Measurements from ENCODE around the gene CLDN2.

- TF ChIP-seq CTCF (tag by site-specific recombination; IDR thresholded peaks at IDR 0.05) = no peak
- TF ChIP-seq ZFP3 (tag by site-specific recombination; IDR thresholded peaks at IDR 0.05; ENCODE audit: low read depth) = no peak
- TF ChIP-seq ZNF48 (tag by site-specific recombination; IDR thresholded peaks at IDR 0.05) = no peak
- no peak for TF ChIP-seq ZNF175 (tag by site-specific recombination; IDR thresholded peaks at IDR 0.05)
- TF ChIP-seq, protein P1, sequence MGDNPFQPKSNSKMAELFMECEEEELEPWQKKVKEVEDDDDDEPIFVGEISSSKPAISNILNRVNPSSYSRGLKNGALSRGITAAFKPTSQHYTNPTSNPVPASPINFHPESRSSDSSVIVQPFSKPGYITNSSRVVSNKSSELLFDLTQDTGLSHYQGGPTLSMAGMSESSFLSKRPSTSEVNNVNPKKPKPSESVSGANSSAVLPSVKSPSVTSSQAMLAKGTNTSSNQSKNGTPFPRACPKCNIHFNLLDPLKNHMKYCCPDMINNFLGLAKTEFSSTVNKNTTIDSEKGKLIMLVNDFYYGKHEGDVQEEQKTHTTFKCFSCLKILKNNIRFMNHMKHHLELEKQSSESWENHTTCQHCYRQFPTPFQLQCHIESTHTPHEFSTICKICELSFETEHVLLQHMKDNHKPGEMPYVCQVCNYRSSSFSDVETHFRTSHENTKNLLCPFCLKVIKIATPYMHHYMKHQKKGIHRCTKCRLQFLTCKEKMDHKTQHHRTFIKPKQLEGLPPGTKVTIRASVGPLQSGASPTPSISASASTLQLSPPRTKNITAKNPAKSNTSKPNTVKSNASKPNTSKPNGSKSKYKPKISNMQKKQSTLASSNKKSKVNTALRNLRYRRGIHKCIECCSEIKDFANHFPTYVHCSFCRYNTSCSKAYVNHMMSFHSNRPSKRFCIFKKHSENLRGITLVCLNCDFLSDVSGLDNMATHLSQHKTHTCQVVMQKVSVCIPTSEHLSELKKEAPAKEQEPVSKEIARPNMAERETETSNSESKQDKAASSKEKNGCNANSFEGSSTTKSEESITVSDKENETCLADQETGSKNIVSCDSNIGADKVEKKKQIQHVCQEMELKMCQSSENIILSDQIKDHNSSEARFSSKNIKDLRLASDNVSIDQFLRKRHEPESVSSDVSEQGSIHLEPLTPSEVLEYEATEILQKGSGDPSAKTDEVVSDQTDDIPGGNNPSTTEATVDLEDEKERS (tag by site-specific recombination; IDR thresholded peaks at IDR 0.05) = no peak
- no peak for TF ChIP-seq SALL2 (tag by site-specific recombination; IDR thresholded peaks at IDR 0.05; ENCODE audit: borderline replicate concordance)
- TF ChIP-seq ZNF148 (tag by site-specific recombination; IDR thresholded peaks at IDR 0.05; ENCODE audit: borderline replicate concordance) = no peak
- no peak for TF ChIP-seq ZNF549 (tag by site-specific recombination; IDR thresholded peaks at IDR 0.05)
- TF ChIP-seq ZNF274 (IDR thresholded peaks at IDR 0.05; ENCODE audit: low read length) = no peak
- no peak for TF ChIP-seq ZNF274 (tag by site-specific recombination; IDR thresholded peaks at IDR 0.05; ENCODE audit: borderline replicate concordance)
- TF ChIP-seq ZNF747 (tag by site-specific recombination; IDR thresholded peaks at IDR 0.05) = no peak
- no peak for TF ChIP-seq ZNF514 (tag by site-specific recombination; IDR thresholded peaks at IDR 0.05)
- no peak for TF ChIP-seq ZNF776 (tag by site-specific recombination; IDR thresholded peaks at IDR 0.05; ENCODE audit: borderline replicate concordance)
- no peak for TF ChIP-seq REST (tag by site-specific recombination; IDR thresholded peaks at IDR 0.05)
- no peak for TF ChIP-seq KLF9 (tag by site-specific recombination; IDR thresholded peaks at IDR 0.05; ENCODE audit: low read depth)
Measured at GRCh38 chrX:106935175-106935574, 15.0 kb downstream of the CLDN2 start.
